ENCODE measurements around the gene PCDHGC3.
"Not testable (repeated sequence)": the region's sequence is repeated elsewhere in the genome, so short reads cannot be mapped to it uniquely, and the experiment has no call there.

The PCDHGC3 gene

DNA sequence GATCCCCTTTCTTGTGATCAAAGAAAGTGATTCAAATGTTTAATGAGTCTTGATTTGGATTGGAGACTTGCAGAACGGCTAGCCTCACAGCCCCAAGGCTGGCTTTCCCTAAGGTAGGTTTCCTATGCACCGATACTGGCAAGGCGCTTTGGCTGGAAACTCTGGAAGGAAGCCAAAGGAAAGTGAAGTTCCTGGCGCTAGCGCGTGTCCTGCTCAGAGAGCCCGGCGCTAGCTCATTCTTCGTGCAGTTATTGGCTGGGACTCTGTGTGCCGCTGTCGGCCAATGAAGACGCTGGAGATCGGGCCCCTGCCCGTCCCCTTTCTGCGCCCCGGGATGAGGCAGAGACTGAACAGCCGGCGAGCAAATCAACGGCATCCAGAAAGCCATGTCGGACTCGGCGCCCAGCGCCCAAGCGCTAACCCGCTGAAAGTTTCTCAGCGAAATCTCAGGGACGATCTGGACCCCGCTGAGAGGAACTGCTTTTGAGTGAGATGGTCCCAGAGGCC, at the start of gene PCDHGC3:
Gene PCDHGC3, plus strand, starts transcription at position 342 of the 507 bp plus-strand sequence. Its CDS starts 151 bp downstream, at position 493.
- DNase-seq (ENCODE audit: extremely low read depth in 1 of 2, low read depth in 1 of 2), result peak; percentile 7 to 39

DNA sequence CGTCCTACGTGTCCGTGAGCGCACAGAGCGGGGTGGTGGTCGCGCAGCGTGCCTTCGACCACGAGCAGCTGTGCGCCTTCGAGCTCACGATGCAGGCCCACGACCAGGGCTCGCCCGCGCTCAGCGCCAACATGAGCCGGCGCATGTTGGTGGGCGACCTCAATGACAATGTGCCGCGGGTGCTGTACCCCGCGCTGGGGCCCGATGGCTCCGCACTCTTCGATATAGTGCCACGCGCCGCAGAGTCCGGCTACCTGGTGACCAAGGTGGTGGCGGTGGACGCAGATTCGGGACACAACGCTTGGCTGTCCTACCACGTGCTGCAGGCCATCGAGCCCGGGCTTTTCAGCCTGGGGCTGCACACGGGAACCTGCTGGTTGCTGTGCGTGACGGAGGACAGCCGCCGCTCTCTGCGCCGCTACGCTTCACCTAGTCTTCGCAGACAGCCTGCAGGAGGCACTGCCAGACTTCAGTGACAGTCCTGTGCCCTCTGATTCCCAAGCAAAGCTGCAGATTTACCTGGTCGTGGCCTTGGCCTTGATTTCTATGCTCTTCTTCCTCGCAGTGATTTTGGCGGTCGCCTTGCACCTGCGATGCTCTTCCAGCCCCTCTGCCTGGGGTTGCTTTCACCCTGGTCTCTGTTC, 47.9 kb upstream of the PCDHGC3 start:
- no peak for DNase-seq (ENCODE audit: extremely low read depth in 1 of 2, low read depth in 1 of 2)

DNA sequence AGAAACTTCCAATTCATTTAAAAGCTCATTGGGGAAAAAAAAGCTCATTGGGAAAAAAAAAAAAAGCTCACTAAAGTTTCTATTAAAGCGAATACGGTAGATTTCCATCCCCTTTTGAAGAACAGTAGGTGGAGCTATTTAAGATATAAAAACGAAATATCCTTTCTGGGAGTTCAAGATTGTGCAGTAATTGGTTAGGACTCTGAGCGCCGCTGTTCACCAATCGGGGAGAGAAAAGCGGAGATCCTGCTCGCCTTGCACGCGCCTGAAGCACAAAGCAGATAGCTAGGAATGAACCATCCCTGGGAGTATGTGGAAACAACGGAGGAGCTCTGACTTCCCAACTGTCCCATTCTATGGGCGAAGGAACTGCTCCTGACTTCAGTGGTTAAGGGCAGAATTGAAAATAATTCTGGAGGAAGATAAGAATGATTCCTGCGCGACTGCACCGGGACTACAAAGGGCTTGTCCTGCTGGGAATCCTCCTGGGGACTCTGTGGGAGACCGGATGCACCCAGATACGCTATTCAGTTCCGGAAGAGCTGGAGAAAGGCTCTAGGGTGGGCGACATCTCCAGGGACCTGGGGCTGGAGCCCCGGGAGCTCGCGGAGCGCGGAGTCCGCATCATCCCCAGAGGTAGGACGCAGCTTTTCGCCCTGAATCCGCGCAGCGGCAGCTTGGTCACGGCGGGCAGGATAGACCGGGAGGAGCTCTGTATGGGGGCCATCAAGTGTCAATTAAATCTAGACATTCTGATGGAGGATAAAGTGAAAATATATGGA, 45.2 kb upstream of the PCDHGC3 start, which contains the start of gene PCDHGA12:
Gene PCDHGA12, plus strand, starts transcription at position 176 of the 782 bp plus-strand sequence. Its CDS starts 253 bp downstream, at position 429.
- DNase-seq (ENCODE audit: extremely low read depth in 1 of 2, low read depth in 1 of 2), result no peak

DNA sequence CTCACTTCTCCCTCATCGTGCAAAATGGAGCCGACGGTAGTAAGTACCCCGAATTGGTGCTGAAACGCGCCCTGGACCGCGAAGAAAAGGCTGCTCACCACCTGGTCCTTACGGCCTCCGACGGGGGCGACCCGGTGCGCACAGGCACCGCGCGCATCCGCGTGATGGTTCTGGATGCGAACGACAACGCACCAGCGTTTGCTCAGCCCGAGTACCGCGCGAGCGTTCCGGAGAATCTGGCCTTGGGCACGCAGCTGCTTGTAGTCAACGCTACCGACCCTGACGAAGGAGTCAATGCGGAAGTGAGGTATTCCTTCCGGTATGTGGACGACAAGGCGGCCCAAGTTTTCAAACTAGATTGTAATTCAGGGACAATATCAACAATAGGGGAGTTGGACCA, 44.5 kb upstream of the PCDHGC3 start:
- DNase-seq (ENCODE audit: extremely low read depth in 1 of 2, low read depth in 1 of 2), result no peak

DNA sequence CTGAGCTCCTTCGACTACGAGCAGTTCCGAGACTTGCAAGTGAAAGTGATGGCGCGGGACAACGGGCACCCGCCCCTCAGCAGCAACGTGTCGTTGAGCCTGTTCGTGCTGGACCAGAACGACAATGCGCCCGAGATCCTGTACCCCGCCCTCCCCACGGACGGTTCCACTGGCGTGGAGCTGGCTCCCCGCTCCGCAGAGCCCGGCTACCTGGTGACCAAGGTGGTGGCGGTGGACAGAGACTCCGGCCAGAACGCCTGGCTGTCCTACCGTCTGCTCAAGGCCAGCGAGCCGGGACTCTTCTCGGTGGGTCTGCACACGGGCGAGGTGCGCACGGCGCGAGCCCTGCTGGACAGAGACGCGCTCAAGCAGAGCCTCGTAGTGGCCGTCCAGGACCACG, 43.5 kb upstream of the PCDHGC3 start:
- not testable (repeated sequence) for DNase-seq (ENCODE audit: extremely low read depth in 1 of 2, low read depth in 1 of 2)

DNA sequence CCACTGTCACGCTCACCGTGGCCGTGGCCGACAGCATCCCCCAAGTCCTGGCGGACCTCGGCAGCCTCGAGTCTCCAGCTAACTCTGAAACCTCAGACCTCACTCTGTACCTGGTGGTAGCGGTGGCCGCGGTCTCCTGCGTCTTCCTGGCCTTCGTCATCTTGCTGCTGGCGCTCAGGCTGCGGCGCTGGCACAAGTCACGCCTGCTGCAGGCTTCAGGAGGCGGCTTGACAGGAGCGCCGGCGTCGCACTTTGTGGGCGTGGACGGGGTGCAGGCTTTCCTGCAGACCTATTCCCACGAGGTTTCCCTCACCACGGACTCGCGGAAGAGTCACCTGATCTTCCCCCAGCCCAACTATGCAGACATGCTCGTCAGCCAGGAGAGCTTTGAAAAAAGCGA, 43.0 kb upstream of the PCDHGC3 start:
- not testable (repeated sequence) for DNase-seq (ENCODE audit: extremely low read depth in 1 of 2, low read depth in 1 of 2)

DNA sequence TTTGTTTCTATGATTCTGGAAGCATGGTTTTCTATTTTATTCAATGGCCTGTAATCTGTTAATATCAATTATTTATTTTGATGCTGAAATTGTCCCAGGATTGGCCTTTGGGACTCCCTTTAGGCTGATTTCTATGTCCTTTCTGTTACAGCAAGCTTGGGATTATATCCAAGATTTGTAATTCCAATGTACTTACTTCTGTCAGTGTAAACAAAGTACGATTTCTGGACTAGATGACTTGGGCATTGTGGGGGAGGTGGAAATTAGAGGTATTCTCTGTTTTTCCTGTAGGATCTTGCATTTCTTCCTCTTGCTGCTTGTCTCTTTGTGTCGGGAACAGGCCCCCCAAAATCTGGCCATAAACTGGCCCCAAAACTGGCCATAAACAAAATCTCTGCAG, 41.8 kb upstream of the PCDHGC3 start:
- DNase-seq (ENCODE audit: extremely low read depth in 1 of 2, low read depth in 1 of 2), result no peak

DNA sequence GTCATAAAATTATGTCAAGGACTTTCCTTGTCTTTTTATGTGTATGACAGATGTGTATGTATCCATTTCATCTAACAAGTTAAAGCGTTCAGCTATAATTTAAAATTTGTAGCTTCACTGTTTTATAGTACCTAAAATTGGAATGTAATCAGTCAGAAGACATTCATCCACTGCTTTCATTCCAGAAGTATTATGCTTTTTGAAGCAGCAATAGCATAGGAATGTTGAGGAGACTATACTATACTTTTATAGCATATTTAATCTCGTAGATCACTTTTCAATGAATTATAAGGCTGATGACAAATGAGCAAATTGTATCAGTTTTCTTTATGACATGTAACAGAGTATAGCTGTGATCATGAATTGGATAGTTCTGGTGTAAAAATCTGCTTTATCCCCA, 38.5 kb upstream of the PCDHGC3 start:
- DNase-seq (ENCODE audit: extremely low read depth in 1 of 2, low read depth in 1 of 2), result no peak

DNA sequence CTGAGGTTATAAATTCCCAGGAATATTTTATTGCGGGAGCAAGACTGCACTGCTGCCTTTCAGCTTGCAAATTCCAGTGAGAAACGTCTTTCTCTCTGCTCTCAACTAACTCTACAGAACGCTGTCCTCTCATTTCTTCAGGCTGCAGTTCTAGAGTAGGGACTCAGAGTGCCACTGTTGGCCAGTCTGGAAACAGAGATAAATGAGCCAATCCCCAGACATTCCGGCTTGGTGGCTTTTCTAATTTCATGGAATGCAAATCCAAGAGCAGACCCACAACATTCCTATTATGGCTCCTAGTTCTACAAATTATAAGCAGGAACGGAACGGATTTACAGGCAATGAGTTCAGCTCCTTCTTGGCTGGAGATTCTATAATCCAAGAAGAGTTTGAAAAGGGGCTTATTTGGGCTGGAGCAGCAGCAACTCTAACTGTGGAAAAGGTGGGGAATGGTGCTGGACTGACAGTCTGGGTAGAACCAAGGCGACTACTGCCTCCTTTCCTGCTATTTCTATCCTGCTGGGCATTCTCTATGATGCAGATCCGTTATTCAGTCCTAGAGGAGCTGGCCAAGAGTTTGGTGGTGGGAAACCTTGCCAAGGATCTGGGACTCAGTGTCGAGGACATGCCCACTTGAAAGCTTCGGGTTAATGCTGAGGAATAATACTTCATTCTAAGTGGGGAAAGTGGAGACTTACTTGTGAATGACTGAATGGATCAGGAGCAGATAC, 36.2 kb upstream of the PCDHGC3 start:
- no peak for DNase-seq (ENCODE audit: extremely low read depth in 1 of 2, low read depth in 1 of 2)

DNA sequence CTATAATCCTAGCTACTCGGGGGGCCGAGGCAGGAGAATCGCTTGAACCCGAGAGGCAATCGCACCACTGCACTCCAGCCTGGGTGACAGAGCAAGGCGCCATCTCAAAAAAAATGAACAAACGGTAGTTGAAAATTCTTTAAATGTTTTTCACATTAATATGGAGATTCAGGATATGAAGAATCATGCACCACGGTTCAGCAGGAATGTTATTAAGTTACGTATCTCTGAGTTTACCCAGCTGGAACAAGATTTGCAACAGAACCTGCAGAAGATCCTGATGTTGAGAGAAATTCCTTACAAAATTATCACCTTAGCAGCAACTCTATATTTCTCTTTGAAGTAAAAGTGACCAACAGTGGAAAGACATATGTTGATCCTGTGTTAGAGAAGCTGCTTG, 35.4 kb upstream of the PCDHGC3 start:
- no peak for DNase-seq (ENCODE audit: extremely low read depth in 1 of 2, low read depth in 1 of 2)

DNA sequence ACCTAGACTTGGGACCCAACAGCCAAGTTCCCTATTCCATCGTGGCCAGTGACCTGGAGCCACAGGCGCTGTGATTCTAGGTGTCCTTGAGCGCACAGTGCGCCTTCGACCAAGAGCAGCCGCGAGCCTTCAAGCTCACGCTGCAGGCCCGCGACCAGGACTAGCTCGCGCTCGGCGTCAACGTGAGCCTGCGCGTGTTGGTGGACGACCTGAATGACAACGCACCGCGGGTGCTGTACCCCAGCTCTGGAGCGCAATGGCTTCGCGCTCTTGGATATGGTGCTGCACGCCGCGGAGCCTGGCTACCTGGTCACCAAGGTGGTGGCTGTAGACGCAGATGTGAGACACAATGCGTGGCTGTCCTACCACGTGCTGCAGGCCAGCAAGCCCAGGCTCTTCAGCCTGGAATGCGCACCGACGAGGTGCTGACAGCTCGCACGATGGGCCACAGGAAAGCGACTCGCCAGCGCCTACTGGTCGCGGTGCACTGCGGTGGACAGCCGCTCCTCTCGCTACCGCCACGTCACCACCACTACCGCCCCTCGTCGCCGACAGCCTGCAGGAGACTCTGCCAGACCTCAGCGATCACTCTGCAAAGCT, 34.1 kb upstream of the PCDHGC3 start:
- DNase-seq (ENCODE audit: extremely low read depth in 1 of 2, low read depth in 1 of 2), result no peak

DNA sequence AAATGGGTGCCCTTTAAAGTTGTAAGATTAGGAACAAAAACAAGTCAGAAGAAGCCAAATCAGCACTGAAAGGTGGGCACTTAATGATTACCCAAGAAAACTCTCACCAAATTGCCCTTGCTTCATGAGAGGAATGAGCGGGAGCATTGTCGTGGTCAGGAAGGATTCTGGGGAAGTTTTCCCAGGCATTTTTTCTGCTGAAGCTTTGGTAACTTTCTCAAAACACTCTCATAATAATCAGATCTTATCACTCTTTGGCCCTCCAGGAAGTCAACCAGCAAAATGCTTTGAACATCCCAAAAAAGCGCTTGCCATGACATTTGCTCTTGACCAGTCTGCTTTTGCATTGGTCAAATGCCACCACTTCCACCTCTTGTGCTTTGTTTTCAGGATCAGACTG, 10.4 kb upstream of the PCDHGC3 start:
- no peak for DNase-seq (ENCODE audit: extremely low read depth in 1 of 2, low read depth in 1 of 2)

DNA sequence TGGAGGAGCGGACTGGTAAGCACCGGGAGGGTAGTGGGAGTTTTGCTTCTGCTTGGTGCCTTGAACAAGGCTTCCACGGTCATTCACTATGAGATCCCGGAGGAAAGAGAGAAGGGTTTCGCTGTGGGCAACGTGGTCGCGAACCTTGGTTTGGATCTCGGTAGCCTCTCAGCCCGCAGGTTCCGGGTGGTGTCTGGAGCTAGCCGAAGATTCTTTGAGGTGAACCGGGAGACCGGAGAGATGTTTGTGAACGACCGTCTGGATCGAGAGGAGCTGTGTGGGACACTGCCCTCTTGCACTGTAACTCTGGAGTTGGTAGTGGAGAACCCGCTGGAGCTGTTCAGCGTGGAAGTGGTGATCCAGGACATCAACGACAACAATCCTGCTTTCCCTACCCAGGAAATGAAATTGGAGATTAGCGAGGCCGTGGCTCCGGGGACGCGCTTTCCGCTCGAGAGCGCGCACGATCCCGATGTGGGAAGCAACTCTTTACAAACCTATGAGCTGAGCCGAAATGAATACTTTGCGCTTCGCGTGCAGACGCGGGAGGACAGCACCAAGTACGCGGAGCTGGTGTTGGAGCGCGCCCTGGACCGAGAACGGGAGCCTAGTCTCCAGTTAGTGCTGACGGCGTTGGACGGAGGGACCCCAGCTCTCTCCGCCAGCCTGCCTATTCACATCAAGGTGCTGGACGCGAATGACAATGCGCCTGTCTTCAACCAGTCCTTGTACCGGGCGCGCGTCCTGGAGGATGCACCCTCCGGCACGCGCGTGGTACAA, 556 bp downstream of the PCDHGC3 start:
- DNase-seq (ENCODE audit: extremely low read depth in 1 of 2, low read depth in 1 of 2), result no peak

DNA sequence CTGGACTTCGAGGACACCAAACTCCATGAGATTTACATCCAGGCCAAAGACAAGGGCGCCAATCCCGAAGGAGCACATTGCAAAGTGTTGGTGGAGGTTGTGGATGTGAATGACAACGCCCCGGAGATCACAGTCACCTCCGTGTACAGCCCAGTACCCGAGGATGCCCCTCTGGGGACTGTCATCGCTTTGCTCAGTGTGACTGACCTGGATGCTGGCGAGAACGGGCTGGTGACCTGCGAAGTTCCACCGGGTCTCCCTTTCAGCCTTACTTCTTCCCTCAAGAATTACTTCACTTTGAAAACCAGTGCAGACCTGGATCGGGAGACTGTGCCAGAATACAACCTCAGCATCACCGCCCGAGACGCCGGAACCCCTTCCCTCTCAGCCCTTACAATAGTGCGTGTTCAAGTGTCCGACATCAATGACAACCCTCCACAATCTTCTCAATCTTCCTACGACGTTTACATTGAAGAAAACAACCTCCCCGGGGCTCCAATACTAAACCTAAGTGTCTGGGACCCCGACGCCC, 1.3 kb downstream of the PCDHGC3 start:
- DNase-seq (ENCODE audit: extremely low read depth in 1 of 2, low read depth in 1 of 2), result no peak

DNA sequence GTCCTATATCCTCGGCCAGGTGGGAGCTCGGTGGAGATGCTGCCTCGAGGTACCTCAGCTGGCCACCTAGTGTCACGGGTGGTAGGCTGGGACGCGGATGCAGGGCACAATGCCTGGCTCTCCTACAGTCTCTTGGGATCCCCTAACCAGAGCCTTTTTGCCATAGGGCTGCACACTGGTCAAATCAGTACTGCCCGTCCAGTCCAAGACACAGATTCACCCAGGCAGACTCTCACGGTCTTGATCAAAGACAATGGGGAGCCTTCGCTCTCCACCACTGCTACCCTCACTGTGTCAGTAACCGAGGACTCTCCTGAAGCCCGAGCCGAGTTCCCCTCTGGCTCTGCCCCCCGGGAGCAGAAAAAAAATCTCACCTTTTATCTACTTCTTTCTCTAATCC, 2.0 kb downstream of the PCDHGC3 start:
- DNase-seq (ENCODE audit: extremely low read depth in 1 of 2, low read depth in 1 of 2), result no peak

DNA sequence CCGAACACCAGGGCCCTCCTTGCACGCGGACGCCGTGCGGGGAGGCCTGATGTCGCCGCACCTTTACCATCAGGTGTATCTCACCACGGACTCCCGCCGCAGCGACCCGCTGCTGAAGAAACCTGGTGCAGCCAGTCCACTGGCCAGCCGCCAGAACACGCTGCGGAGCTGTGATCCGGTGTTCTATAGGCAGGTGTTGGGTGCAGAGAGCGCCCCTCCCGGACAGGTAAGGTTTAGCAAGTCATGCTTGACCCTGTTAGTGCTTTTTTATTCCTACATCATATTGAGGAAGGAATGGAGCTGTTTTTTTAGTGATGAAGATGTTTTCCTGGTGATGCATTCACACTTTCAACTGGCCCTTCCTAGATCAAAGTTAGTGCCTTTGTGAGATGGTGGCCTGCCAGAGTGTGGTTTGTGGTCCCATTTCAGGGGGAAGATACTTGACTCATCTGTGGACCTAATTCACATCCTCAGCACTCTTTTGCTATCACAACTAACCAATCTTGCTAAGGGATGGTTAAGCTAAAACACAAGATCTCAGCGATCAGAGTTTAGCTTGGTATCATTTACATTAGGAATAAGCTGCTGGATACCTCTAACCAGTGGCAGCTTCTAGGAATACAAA, 2.7 kb downstream of the PCDHGC3 start:
- no peak for DNase-seq (ENCODE audit: extremely low read depth in 1 of 2, low read depth in 1 of 2)

DNA sequence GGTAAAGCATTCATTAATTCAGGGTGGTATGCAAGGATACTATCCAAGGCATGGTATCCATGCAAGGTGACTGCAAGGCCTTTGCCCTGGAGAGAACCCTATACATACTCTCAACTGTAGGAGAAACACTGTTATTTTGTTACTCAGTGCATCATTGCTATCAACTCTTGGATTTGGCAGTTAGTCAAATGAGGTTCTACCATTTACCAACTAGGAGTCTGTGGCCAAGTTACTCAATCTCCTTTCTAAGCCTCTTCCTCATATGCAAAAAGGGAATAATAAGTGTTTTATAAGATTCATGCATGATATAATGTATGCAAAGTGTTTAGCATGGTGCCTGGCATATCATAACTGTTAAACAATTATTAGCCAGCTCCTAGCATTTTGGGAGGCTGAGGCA, 4.0 kb downstream of the PCDHGC3 start:
- no peak for DNase-seq (ENCODE audit: extremely low read depth in 1 of 2, low read depth in 1 of 2)

DNA sequence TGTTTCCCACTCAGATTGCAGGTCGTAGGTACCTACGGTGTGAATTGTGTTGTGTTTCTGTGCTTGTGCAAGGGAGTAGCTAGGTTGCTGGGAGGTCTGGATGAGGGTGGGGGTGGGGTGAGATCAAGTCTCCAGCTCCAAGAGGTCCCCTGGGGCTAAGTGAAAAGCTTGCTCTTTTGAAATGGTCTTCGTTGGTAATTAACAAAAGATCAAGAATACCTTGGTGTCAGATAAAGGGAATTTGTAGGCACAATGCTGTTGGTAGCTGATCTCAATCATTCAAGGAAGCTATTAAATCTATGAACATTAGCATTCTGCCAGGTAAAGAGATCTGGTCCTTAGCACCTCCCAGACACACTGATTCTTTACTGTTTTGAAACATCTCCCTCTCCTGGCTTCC, 8.1 kb downstream of the PCDHGC3 start:
- no peak for DNase-seq (ENCODE audit: extremely low read depth in 1 of 2, low read depth in 1 of 2)

DNA sequence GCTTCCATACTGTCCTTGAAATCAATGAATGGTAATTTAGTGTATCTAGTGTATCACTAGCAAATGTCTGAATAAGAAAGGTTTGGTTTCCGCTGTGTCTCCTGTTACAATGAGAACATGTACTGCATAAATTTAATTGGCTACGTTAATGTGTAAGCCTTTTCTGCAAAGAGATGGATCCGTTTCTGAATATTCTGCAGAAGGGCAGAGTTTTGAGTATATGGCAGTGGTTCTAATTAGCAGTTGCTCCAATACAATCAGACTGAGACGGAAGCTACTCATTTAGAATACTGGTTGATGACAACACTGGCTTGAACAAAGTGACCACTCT, 8.5 kb downstream of the PCDHGC3 start:
- no peak for DNase-seq (ENCODE audit: extremely low read depth in 1 of 2, low read depth in 1 of 2)

Data from stimulated activated CD8-positive, alpha-beta memory T cell treated with anti-CD3 and anti-CD28 coated beads, Interleukin-7, amount 100 ng/mL, for 48 hours (primary cell).